SU-DHL-6 (cell line): ENCODE data around the gene C3orf70.

Experiments used
- H2AFZ ChIP-seq: fragments of 200-600 bp; sonication (generic); 2 replicates; pipeline ENCODE4 v1.6.1; 2014; ENCODE audit warnings: low read depth, mild to moderate bottlenecking, moderate library complexity, mixed read lengths, antibody characterized with exemption, low read length; ENCODE audit not compliant: severe bottlenecking
- H3F3A ChIP-seq: fragments of 200-600 bp; shearing (Covaris generic); 2 replicates; pipeline ENCODE4 v1.6.0; 2016; ENCODE audit warnings: antibody characterized with exemption, mild to moderate bottlenecking; ENCODE audit not compliant: insufficient read depth
- H3K27ac ChIP-seq: fragments of 200-600 bp; sonication (generic); 2 replicates; pipeline ENCODE4 v1.5.1; 2016; ENCODE audit warnings: low read depth, mild to moderate bottlenecking, low read length, moderate library complexity, mixed read lengths
- H3K27me3 ChIP-seq: fragments of 200-600 bp; sonication (generic), shearing (Covaris generic); 2 replicates; pipeline ENCODE4 v1.6.0; 2014; ENCODE audit warnings: mild to moderate bottlenecking, low read length
- H3K36me3 ChIP-seq: fragments of 200-600 bp; sonication (generic); 2 replicates; pipeline ENCODE4 v1.6.1; 2014; ENCODE audit warnings: mild to moderate bottlenecking, low read length, mixed read lengths
- H3K4me2 ChIP-seq: fragments of 300-600, 200-600 bp; shearing (Covaris generic), sonication (generic); 2 replicates; pipeline ENCODE4 v1.6.0; 2014; ENCODE audit warnings: low read length, low read depth, mild to moderate bottlenecking; ENCODE audit not compliant: poor library complexity, severe bottlenecking
- H3K4me3 ChIP-seq: fragments of 200-600 bp; sonication (generic); 2 replicates; pipeline ENCODE4 v1.5.1; 2014; ENCODE audit warnings: antibody characterized with exemption, low read length, mild to moderate bottlenecking, mixed read lengths; ENCODE audit not compliant: insufficient read depth, poor library complexity, severe bottlenecking
- H3K79me2 ChIP-seq: fragments of 200-600 bp; sonication (generic); 2 replicates; pipeline ENCODE4 v1.6.1; 2014; ENCODE audit warnings: mild to moderate bottlenecking, low read length, moderate library complexity; ENCODE audit not compliant: insufficient read depth
- H3K9ac ChIP-seq: fragments of 200-600 bp; sonication (generic); 2 replicates; pipeline ENCODE4 v1.7.0; 2014; ENCODE audit warnings: mild to moderate bottlenecking, low read length
- H3K9me2 ChIP-seq: fragments of 200-600 bp; sonication (generic); replicated peaks from 2 replicates; pipeline ENCODE4 v1.6.1; 2014; ENCODE audit warnings: low read length; ENCODE audit not compliant: insufficient read depth
- H3K9me3 ChIP-seq: fragments of 200-600 bp; sonication (generic); 2 replicates; pipeline ENCODE4 v1.6.1; 2014; ENCODE audit warnings: low read length, mixed read lengths; ENCODE audit not compliant: insufficient read depth
- H4K20me1 ChIP-seq: fragments of 200-600 bp; sonication (generic); 2 replicates; pipeline ENCODE4 v1.6.1; 2014; ENCODE audit warnings: low read depth, mild to moderate bottlenecking, antibody characterized with exemption, low read length, moderate library complexity, mixed read lengths
- CTCF ChIP-seq: fragments of 200-600 bp; sonication (generic); IDR thresholded peaks from one replicate; pipeline ENCODE4 v1.5.1; 2017; ENCODE audit warnings: antibody characterized with exemption, mild to moderate bottlenecking, low read length, moderate library complexity; ENCODE audit not compliant: insufficient read depth, poor library complexity, severe bottlenecking
- EZH2phosphoT487 ChIP-seq: fragments of 200-600 bp; sonication (generic), shearing (Covaris generic); conservative IDR thresholded peaks from 2 replicates; pipeline ENCODE4 v1.6.1; 2018; ENCODE audit warnings: mild to moderate bottlenecking, antibody characterized with exemption, low read length, moderate library complexity, mixed read lengths

C3orf70 gene

GRCh38 chr3:185049710-185050109 is 103.2 kb downstream of the C3orf70 start:
- no peak for TF ChIP-seq CTCF
- no peak for TF ChIP-seq EZH2phosphoT487
- Histone ChIP-seq H2AFZ (no peak overlapping the region), H3K4me2 (no peak overlapping the region), H3K9me3 (no peaks in the 10 kb centered on the region), H3K4me3 (no peak overlapping the region), H4K20me1 (no peaks in the 10 kb centered on the region), H3K27me3 (no peaks in the 10 kb centered on the region), H3K27ac (no peak overlapping the region), H3K36me3 (no peaks in the 10 kb centered on the region), H3K9ac (no peak overlapping the region), H3F3A (no peaks in the 10 kb centered on the region), H3K79me2 (no peaks in the 10 kb centered on the region), H3K9me2 (no peaks in the 10 kb centered on the region)

DNA sequence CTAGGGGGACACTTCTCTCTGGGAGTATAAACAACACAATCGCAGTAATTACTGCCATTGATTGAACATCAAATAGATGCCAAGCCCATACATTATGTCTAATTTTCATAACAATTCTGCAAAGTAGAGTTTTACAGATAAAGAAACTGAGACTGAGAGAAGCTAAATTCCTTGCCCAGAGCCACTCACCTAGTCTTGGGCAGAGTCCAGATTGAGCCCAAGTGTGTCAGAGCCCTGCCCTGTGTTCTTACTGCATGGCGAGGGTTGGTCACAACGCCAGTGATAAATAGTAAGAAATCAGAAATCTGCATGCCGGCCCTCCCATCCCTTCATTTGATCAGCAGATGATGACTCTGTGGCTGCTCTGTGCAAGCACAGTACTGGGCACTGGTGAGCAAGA is 106.3 kb downstream of the C3orf70 start:
- TF ChIP-seq CTCF = no peak
- TF ChIP-seq EZH2phosphoT487 = no peak
- no peaks in the 10 kb centered on the region for H3F3A ChIP-seq

GRCh38 chr3:185046164-185046515 is 106.7 kb downstream of the C3orf70 start:
- no peak overlapping the region for H3K9ac ChIP-seq
- no peaks in the 10 kb centered on the region for H3F3A ChIP-seq
- H3K4me3 ChIP-seq = no peak overlapping the region
- no peaks in the 10 kb centered on the region for H3K36me3 ChIP-seq
- H3K79me2 ChIP-seq = no peaks in the 10 kb centered on the region
- no peaks in the 10 kb centered on the region for H3K9me3 ChIP-seq
- H3K27ac ChIP-seq = no peak overlapping the region
- TF ChIP-seq EZH2phosphoT487 = no peak
- no peak for TF ChIP-seq CTCF
- no peaks in the 10 kb centered on the region for H4K20me1 ChIP-seq
- H3K4me2 ChIP-seq = no peak overlapping the region
- no peaks in the 10 kb centered on the region for H3K9me2 ChIP-seq
- no peak overlapping the region for H2AFZ ChIP-seq
- H3K27me3 ChIP-seq = no peaks in the 10 kb centered on the region

More for the DNA sequence above, 106.3 kb downstream of the C3orf70 start:
- no peaks in the 10 kb centered on the region for H3K27me3 ChIP-seq
- H3K4me2 ChIP-seq = no peak overlapping the region
- H3K9me3 ChIP-seq = no peaks in the 10 kb centered on the region
- H3K79me2 ChIP-seq = no peaks in the 10 kb centered on the region
- H3K9me2 ChIP-seq = no peaks in the 10 kb centered on the region
- no peak overlapping the region for H3K4me3 ChIP-seq
- no peaks in the 10 kb centered on the region for H3K36me3 ChIP-seq
- H2AFZ ChIP-seq = no peak overlapping the region
- no peaks in the 10 kb centered on the region for H4K20me1 ChIP-seq
- H3K9ac ChIP-seq = no peak overlapping the region
- H3K27ac ChIP-seq = no peak overlapping the region
